GM12801 (cell line): ENCODE data around the gene S100A9.

Experiments
- TF ChIP-seq, protein P1 (sequence below): IDR thresholded peaks from one replicate; pipeline ENCODE4 v1.5.1; 2011; ENCODE audit warnings: control low read depth; ENCODE audit not compliant: insufficient read length; ENCODE audit errors: extremely low read depth

The S100A9 gene

DNA sequence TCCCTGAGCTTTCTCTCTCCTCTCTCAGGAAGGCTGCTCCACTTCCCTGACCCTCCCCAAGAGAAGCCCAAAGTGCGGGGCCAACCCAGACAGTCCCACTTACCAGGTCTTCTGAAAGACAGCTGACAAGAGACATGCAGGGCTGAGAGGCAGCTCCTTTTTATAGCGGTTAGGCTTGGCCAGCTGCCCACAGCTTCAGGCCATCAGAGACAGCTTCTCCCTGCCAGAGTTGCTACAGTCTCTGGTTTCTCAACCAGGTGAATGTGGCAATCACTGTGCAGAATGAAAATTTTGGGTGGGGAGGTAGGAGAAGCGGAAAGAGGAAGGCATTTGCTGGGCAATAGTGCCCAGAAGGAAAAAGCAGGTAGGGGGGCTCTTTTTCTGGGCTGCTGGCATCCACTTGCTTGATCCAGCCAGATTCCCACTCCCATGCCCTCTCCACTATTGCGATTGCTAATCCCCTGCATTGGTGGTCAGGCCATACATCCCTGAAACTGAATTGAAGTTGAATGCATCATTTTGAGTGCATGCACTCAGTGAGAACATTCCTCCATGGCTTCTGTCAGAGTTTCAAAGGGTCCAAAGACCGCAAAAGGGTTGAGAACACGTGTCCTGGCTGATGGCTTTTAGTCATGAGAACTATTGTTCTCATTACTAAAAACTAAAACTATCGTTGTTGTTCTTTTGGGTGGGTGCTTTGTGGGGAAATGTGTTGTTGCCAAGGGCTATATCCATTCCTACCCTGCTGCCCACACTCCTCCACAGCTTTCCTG is 33.5 kb downstream of the S100A9 start, which contains the start of gene S100A8:
Gene S100A8, minus strand, starts transcription at position 136 of the 773 bp plus-strand sequence. CDS start 538 bp downstream, outside the sequence.
- TF ChIP-seq, protein P1, sequence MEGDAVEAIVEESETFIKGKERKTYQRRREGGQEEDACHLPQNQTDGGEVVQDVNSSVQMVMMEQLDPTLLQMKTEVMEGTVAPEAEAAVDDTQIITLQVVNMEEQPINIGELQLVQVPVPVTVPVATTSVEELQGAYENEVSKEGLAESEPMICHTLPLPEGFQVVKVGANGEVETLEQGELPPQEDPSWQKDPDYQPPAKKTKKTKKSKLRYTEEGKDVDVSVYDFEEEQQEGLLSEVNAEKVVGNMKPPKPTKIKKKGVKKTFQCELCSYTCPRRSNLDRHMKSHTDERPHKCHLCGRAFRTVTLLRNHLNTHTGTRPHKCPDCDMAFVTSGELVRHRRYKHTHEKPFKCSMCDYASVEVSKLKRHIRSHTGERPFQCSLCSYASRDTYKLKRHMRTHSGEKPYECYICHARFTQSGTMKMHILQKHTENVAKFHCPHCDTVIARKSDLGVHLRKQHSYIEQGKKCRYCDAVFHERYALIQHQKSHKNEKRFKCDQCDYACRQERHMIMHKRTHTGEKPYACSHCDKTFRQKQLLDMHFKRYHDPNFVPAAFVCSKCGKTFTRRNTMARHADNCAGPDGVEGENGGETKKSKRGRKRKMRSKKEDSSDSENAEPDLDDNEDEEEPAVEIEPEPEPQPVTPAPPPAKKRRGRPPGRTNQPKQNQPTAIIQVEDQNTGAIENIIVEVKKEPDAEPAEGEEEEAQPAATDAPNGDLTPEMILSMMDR, result no peak

DNA sequence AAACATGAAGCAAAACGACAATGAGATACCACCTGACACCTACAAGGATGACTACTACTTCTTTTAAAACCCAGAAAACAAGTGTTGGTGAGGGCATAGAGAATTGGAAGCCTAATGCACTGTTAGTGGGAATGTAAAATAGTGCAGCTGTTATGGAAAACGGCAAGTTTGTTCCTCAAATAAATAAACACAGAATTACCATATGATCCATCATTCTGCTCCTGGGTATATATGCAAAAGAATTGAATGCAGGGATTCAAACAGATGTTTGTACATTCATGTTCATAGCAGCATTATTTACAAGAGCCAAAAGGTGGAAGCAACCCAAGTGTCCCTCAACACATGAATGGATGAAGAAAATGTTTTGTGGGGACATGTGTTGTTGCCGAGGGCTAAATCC is 34.6 kb downstream of the S100A9 start:
- TF ChIP-seq, protein P1, result no peak

DNA sequence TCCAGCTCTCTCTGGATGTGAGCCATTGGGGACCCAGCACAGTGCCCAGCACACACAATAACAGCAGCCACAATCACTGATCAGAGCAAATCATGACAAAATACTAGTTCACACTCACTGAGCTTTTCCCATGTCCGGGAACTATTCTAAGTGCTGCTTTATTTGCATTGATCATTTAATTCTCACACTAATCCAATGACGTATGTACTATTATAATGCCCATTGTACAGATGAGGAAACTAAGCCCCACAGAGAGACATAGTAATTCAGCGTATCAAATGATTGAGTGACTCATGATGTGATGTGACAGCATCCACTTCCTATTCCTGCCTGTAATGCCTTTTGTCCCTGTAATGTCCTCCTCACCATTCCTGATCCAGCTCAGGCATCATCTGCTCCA is 35.2 kb downstream of the S100A9 start:
- TF ChIP-seq, protein P1, result no peak

DNA sequence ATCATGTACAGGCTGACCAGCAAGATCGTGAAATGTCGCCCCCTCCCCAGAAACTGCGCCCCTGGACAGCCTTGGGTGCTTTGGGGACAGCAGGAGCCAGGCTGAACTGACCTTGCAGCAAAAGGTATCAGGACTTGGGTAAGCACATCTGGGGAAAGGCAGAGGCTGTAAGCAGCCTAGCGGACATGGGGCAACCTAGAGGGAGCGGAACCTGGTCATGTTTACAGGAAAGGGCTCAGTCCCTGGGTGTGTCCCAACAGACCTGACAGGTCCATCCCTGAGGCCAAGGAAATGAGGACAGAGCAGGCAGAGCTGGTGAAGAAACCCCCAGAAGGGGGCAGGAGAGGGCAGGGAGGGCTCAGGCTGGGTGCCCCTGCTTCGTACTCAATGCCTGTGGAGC is 36.3 kb downstream of the S100A9 start:
- TF ChIP-seq, protein P1, result no peak

DNA sequence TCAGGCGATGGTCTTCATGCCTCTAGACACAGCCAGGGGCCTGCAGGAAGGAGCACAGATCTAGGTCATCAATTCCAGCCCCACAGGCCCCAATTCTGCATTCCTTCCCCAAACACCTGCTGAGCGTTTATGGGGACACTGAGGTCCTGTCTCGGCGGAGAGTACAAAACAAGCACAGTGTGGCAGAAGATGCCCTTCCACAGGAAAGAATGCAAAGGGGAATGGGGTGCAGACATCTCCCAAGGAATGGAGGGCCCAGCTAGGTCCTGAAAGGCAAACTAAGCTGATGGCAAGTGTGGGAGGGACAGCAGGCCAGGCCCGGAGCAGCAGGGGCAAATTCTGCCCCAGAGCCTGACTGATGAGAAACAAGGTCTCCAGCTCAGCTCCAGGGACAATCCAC is 36.7 kb downstream of the S100A9 start:
- TF ChIP-seq, protein P1, result no peak

DNA sequence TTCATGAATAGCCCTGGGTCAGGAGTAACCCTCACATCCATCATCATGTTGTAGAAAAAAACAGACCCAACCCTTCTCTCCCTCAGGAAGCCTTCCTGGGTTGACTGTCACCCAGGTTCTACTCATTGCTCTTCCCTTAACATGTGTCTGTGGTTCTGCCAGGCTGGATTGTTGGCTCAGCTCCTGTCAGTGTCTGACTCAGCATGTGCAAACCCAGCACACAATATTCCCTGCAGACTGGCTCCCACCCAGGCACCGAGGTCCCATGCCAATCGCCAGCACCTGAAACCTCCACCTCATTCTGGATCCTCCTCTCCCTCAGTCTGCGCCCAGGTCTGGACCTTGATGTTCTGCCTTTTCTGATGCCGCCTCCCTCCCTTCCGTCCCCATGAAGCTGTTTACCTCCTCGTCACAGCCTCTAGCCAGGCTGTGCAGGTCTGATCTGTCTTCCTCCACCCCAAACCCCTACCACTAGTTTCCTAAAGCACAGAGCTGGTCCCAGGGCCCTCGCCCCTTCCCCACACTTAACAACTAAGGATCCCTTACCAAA is 37.6 kb downstream of the S100A9 start:
- TF ChIP-seq, protein P1, result no peak

DNA sequence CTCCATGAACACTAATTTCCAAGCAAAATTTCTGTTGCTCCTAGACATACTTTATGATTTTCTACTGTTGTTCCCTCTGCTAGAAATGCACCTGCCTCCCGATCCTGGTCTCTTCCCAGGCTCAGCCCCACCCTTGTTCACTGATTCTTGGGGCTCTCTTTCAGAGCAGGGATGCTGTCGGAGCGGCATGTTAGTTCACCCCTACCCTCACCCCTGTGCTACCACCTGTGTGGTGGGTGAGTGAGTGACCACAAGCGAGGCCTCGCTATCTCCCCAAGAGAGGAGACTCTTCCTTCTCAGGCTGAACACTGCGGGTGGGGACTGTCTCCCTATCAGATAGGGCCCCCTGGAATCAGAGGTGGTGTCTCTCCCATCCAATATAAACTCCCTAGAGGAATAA is 38.1 kb downstream of the S100A9 start:
- TF ChIP-seq, protein P1, result no peak
